HG02759 (cell line): ENCODE results near the gene SRSF9.
"Not testable (repeated sequence)": the region's sequence is repeated elsewhere in the genome, so short reads cannot be mapped to it uniquely, and the experiment has no call there.

Experiments used
- ATAC-seq: cut with Tn5 transposase; IDR thresholded peaks from one replicate; pipeline ENCODE4 v1.9.1; 2021; ENCODE audit warnings: mild to moderate bottlenecking, moderate library complexity; ENCODE audit not compliant: unreplicated experiment

SRSF9 gene

DNA sequence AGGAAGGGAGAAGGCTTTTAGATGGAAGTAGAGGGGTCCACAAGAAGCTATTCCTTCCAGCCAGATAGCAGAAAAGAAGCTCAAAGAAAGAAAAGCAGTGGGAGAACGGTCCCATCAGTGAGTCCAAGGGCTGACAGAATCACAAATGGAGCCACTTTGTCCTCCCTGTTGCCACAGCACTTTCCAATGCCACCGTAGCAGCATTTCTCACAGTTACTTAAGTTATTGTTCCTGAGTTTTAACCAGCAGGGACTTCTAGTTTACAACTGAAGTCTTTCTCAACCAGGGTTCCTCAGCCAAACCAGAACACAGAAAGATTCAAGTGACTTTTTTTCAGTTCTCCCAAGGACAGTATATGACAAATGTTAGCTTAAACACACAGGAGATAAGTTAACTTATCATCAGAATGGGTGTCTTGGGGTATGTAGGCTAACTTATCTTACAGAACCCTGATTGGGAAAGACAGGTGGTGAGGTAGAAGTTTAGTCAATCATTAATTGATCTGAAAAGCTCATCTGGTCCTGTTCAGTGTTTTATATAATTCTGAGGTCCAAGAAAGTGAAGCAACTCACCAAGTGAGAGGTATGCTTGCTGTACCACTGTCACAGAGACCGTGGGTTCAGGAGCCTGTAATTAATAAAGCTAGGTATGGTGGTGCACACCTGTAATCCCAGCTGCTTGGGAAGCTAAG lies 16.3 kb downstream of the SRSF9 start:
- no peak for ATAC-seq

DNA sequence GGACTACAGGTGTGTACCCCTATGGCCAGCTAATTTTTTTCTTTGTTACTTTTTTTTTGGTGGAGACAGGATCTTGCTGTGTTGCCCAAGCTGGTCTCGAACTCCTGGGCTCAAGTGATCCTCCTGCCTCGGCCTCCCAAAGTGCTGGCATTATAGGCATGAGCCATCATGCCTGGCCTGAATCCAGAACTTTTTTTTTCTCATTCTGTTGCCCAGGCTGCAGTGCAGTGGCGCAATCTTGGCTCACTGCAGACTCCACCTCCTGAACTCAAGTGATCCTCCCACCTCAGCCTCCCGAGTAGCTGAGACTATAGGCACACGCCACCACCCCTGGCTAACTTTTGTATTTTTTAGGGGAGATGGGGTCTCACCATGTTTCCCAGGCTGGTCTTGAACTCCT lies 17.0 kb downstream of the SRSF9 start:
- ATAC-seq: not testable (repeated sequence)

DNA sequence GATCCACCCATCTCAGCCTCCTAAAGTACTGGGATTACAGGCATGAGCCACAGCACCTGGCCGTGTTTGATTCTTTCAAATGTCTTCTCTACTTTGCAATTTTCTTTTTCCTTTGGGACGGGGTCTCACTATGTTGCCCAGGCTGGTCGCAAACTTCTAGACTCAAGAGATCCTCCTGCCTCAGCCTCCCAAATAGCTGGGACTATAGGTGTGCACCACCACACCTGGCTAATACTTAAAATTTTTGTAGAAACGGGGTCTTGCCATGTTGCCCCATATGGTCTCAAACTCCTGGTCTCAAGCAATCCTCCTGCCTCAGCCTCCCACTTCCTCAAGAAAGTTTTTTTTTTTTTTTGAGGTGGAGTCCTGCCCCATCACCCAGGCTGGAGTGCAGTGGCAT lies 21.6 kb downstream of the SRSF9 start:
- ATAC-seq: no peak

DNA sequence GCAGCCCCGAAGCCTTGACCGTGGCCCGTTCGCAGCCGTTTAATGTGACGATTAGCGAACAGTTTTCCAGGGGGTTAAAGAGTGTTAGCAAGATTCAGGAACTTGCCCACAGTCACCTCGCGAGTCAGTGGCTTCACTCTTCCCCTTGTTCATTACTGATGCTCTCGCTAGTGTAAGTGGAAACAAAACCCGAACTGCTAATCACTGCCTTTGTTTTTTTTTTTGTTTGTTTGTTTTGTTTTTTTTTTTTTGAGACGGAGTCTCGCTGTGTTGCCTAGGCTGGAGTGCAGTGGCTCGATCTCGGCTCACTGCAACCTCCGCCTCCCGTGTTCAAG lies 22.7 kb downstream of the SRSF9 start:
- not testable (repeated sequence) for ATAC-seq

DNA sequence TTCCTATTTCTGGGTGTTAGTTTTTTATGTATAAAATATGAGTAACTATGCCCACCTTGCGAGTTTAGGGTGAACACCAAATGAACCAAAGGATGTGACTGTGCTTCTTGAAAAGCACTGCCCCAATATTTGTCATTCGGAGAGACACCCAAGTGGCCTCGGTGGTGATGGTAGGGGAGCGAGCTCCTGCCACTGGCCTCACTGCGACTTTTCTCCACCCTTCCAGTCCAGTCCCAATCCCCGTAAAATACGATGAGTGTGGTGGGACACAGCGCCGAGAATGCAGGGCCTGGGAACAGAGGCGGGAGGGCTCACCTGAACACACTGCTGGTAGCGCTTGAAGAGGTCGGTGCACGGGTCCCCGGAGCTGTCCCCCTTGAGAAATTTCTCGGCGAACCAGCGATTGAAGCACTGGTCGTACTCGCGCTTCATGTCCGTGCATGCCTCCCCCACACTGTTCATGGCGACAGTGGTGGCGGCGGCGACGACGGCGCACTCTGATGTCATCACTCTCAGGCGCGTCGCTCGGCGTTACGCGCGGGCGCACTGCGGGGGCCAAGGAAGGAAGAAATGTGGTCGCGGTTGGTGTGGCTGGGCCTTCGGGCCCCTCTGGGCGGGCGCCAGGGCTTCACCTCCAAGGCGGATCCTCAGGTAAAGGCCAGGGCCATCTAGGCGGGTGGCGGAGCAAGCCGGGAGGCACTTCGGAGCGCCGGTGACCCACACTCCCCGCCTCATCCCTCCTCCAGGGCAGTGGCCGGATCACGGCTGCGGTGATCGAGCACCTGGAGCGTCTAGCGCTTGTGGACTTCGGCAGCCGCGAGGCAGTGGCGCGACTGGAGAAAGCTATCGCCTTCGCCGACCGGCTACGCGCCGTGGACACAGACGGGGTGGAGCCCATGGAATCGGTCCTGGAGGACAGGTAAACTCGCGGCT lies 23.4 kb downstream of the SRSF9 start, which contains the start of the genes GATC and TRIAP1:
Gene GATC (plus strand): TSS at position 534 of the 933 bp plus-strand sequence. CDS start 37 bp downstream, at position 571.
Gene TRIAP1 (minus strand): TSS at position 474 of the 933 bp plus-strand sequence. CDS start 12 bp downstream, at position 462.
- ATAC-seq: peak; percentile 96

DNA sequence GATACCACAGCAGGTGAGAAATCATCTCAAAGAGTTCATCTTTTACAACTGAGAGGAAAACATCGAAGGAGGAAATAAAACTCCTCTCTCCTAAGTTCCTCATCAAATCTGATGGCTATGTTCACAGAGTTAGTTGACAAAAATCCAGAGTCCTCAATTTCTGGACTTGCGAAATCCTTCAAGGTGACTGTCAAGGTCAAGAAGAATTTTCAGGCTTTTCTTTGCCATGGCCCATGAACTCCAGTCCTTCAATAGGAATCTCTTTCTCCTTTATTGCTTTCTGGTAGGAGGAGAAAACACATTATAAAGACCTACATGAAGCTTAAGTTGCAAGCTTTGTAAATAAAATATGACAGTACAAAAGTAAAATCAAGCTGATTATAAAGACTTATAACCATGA lies 24.9 kb downstream of the SRSF9 start:
- ATAC-seq: no peak

DNA sequence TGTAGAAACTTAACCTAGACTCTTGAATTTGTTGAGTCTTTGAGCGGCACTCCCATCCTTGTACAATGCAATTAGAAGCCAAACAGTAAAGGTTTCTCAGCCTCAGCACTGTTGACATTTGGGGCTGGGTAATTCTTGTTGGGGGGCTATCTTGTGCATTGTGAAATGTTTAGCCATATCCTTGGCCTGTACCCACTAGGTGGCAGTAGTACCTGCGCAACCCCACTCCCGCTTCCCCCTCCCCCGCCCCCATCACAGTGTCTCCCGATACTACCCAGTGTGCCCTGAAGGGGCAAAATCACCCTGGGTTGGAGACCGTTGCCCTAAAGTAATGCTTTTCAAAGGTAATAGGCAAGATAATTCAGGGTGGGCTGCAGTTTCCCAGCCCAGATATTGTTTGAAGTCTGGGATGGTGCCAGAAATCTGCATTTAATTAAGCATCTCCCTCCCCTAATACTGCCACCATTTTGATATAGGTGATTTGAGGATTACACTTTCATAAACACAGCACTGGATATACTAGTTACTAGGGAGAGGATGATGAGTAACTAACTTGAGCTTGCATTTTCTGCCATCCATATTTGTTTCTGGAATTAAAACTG lies 29.8 kb downstream of the SRSF9 start:
- no peak for ATAC-seq

DNA sequence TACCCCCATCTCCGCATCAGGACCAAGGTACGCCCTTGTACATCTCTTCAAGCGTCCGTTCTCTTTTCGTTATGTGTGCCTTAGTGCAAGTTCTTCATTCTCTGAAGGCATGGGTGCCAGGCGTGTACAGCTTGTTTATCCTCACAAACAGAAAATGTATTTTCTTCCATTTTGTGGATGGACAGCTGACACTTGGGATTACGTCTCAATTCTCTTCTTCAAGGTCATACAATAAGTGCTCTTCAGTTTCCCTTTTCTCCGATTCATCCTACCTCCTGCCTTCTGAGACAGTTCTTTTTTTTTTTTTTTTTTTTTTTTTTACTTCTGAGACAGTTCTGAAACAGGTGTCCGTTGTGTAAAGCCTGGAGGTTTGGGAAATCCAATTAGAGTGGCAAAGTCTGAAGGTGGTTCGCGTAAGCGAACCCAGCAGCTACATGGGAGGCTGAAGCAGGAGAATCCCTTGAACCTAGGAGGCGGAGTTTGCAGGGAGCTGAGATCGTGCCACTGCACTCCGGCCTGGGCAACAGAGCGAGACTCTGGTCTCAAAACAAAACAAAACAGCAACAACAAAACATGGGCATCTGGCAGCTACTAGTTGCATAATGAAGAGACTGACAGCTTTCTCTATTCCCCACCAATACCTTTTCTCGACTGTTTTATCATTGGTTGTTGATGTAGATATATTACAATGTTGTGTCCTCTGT lies 30.9 kb downstream of the SRSF9 start:
- no peak for ATAC-seq

DNA sequence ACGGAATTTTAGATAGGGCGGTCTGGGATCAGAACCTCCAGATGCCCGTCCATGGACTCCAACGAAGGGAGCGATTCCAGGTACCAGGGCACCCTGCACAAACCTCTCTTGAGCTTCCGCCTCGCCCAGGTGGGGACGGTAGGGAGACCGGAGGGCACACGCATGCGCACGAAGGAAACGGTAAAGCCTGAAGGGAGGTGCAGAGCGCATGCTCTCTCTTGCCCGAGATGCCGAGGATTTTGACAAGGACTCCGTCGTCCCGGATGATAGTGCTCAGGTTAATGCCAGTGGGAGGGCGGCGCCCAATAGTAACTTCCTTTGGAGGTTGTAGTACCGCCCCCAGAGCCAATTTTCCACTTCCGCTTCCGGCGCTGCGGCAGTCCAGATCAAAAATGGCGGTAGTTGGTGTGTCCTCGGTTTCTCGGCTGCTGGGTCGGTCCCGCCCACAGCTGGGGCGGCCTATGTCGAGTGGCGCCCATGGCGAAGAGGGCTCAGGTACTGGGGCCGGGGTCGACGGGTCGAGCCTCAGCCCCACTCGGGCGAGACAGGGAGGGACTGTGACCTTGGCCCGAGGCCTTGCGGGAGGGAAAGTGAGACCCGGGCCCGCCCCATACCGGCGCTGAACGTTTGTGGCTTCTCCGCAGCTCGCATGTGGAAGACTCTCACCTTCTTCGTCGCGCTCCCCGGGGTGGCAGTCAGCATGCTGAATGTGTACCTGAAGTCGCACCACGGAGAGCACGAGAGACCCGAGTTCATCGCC lies 31.6 kb downstream of the SRSF9 start, which contains the start of gene COX6A1:
Gene COX6A1 (plus strand): TSS at position 379 of the 760 bp plus-strand sequence. CDS start 14 bp downstream, at position 393.
- ATAC-seq: peak; percentile 96

DNA sequence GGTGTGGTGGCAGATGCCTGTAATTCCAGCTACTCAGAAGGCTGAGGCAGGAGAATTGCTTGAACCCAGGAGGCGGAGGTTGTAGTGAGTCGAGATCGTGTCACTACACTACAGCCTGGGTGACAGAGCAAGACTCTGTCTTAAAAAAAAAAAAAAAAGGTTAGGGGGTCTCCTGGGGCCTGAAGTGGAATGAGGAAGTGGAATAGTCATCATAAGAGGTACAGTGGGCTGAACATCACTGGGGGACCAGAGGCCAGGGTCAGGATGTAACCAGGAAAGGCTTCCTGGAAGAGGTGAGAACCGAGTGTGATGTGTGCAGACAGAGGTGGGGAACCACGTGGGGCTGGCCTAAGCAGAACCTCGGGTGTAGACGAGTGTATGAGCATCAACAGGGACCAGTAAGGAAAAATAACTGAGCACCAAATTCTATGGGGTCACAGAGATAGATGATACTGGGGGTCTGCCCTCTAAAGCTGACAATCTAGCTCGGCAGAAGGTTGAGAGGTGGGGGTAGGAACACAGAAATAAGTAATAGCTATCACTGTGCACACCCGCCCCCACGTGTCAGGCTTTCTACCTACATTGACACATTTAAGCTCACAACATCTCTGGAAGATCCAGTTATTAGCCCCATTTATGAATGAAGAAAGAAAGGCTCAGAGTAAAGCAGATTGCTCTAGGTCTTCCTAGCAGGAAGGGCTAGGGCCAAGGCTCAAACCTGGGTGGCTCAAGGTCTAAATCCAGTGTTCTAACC lies 36.6 kb downstream of the SRSF9 start:
- ATAC-seq: no peak

DNA sequence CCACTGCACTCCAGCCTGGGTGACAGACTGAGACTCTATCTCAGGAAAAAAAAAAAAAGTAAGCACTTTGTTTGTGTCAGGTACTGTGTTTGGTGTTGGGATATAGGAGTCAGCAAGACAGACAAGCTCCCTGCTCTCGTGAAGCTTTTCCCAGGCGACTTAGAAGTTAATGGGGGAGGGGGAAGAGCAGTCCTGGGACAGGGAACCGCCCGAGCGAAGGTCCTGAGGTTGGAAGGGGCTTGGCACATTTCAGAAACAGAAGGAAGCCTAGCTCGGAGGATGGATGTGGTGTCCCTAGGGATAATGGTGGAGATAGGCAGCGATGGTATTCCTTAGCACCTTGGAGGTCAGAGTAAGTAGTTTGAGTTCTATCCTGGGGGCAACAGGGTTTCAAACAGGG lies 40.2 kb downstream of the SRSF9 start:
- no peak for ATAC-seq

DNA sequence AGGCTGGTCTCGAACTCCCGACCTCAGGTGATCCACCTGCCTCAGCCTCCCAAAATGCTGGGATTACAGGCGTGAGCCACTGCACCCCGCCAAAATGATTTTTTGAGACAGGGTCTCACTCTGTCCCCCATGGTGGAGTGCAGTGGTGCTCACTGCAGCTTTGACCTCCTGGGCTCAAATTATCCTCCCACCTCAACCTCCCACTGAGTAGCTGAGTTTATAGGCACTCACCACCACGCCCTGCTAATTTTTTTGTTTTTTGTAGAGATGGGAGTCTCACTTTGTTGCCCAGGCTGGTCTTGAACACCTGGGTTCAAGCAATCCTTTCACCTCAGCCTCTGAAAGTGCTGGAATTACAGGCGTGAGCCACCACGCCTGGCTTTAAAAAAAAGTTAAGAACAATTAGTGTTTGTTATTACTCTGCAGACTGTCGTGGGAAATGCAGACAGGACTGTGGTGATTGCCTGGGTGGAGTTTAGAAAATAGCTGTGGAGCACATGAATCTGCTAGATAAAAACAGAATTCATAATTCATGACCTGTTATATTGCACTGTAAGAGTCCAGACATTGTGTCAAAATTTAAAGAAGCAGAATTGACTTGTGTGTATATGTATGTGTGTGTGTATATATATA lies 40.8 kb downstream of the SRSF9 start:
- ATAC-seq: no peak

DNA sequence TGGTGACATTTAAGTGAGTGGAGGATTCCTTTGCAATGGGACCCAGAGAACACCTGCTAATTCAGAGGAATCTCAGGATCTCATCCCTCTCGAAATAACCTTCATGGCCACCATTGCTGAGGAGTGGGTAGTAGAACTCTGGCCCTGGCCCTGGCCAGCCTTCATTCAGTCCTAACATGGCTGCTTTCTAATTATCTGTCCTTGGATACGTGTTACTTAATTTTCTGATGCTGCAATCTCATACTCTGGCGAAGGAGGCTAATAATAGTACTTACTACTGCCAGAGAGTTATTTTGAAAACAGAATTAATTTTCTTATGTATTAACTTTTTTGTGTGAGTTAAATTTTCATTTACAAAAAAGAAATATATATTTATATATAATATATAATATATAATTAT lies 43.8 kb downstream of the SRSF9 start:
- ATAC-seq: no peak

DNA sequence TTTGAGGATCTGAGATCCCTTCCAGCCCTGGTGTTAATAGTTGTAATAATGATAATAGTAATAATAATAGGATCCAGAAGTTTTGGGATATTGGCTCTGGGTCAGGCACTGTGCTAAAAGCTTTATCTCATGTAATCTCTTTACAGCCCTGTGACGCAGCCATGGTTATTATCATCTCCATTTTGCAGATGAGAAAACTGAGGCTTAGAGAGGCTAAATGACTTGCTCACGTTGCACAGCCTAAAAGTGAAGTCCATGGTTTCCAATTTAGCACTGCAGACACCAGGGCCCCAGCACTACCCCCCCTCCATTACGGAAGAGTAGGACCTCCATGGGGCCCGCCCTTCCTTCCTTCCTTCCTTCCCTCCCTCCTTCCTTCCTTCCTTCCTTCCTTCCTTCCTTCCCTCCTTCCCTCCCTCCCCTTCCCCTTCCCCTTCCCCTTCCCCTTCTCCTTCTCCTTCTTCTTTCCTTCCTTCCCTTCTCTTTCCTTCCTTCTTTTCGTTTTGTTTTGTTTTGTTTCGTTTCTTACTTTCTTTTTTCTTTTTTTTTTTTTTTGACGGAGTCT lies 46.6 kb downstream of the SRSF9 start:
- ATAC-seq: no peak

DNA sequence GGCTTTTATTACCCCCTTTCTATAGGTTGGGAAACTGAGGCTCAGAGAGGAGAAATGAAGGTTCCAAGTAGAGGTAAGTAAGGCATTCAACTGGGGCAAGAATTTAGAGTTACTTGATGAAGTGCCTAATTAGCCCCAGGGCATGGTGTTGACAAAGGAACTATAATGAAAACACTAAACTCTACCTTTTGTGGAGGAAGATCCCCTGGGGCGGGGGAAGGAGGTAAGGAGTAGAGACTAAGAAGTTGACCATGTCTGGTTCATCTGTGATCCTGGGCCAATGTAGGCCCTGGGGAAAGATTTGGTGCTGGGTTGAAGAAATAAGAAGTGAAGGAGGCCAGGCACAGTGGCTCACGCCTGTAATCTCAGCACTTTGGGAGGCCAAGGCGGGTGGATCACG lies 47.8 kb downstream of the SRSF9 start:
- no peak for ATAC-seq

DNA sequence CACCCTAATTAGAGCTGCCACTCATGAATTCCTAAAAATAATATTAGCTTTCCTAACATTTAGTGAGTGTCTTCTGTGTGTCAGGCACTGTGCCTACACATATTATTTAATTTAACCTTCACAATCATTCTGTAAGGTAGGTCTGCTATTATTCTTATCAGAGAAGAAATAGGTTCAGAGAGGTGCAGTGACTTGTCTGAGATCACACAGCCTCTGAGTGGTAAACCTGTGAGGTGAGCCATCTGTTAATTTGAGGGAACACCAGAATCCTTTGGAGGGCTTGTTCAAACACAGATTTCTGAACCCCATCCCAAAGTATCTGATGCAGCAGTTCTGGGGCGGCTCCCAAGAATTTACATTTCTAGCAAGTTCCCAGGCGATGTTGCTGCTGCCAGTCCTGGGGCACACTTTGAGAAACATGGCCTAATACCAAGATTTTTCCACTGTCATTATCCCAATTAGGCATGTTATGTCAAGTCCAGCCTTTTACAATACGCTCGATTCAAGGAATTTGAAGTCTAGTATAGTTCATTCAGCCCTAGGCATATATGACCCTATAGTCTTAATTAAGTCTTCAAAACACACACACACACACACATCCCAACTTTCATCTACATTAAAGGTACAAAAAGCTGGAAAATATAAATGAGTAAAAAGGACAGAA lies 51.5 kb downstream of the SRSF9 start:
- no peak for ATAC-seq

DNA sequence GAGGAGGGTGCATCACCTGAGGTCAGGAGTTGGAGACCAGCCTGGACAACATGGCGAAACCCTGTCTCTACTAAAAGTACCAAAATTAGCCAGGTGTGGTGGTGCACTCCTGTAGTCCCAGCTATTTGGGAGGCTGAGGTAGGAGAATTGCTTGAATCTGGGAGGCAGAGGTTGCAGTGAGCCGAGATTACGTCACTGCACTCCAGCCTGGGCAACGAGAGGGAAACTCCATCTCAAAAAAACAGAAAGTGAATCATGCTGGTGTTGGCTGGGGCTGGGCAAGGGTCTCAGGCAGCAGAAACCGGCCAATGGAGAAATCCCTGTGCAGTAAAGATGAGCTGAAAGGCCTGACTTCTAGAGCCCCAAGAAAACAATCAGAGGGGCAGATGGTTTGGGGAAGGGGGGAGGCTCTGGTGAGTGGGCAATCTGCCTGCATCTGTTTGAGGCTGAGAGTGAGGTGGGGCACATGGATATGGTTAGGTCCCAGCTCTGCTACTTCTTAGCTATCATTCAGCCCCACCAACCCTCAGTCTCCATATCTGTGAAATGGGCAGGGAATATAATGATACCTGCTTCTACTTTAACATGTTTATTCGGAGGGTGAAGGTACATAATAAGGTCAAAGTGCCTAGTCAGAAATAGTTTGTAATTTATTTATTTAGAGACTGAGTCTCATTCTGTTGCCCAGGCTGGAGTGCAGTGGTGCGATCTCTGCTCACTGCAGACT lies 52.9 kb downstream of the SRSF9 start:
- ATAC-seq: no peak
